Medulla oblongata (tissue), 1 donor: ENCODE data around the gene SLC12A6.
A peak's percentile ranks its signal among the peaks of the same experiment; 100 is the strongest.
"Not testable (repeated sequence)": the region's sequence is repeated elsewhere in the genome, so short reads cannot be mapped to it uniquely, and the experiment has no call there.

Experiments
- DNase-seq: peaks from one replicate; pipeline ENCODE4 v3.0.0-alpha.2; 2015; ENCODE audit errors: extremely low spot score

SLC12A6 gene

GRCh38 chr15:34357653-34358052 lies 20.1 kb upstream of the SLC12A6 start:
- no peak for DNase-seq

GRCh38 chr15:34355241-34355640 lies 17.7 kb upstream of the SLC12A6 start:
- DNase-seq = no peak

GRCh38 chr15:34354286-34354685 lies 16.7 kb upstream of the SLC12A6 start:
- no peak for DNase-seq

GRCh38 chr15:34353627-34354026 lies 16.0 kb upstream of the SLC12A6 start:
- no peak for DNase-seq

GRCh38 chr15:34352996-34353395 lies 15.4 kb upstream of the SLC12A6 start:
- DNase-seq = not testable (repeated sequence)

- no peak for DNase-seq
Observed at GRCh38 chr15:34349769-34350168, 12.2 kb upstream of the SLC12A6 start.

- no peak for DNase-seq
Observed at GRCh38 chr15:34348735-34349300, 11.2 kb upstream of the SLC12A6 start.

DNA sequence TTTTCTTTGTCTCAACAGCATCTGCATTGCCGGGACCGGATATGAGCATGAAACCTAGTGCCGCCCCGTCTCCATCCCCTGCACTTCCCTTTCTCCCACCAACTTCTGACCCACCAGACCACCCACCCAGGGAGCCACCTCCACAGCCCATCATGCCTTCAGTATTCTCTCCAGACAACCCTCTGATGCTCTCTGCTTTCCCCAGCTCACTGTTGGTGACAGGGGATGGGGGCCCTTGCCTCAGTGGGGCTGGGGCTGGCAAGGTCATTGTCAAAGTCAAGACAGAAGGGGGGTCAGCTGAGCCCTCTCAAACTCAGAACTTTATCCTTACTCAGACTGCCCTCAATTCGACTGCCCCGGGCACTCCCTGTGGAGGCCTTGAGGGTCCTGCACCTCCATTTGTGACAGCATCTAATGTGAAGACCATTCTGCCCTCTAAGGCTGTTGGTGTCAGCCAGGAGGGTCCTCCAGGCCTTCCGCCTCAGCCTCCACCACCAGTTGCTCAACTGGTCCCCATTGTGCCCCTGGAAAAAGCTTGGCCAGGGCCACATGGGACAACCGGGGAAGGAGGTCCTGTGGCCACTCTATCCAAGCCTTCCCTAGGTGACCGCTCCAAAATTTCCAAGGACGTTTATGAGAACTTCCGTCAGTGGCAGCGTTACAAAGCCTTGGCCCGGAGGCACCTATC lies 10.5 kb upstream of the SLC12A6 start:
- no peak for DNase-seq

- DNase-seq = peak; percentile 96
Observed at GRCh38 chr15:34342737-34343575, 5.4 kb upstream of the SLC12A6 start, which contains the start of the genes NOP10 and NUTM1. Gene NOP10, minus strand, starts transcription at chr15:34343136. Its CDS starts 63 bp downstream, at chr15:34343073. Gene NUTM1, plus strand, starts transcription at chr15:34343315. Its CDS starts 382 bp downstream, at chr15:34343697.

GRCh38 chr15:34342213-34342736 lies 4.7 kb upstream of the SLC12A6 start:
- not testable (repeated sequence) for DNase-seq

DNA sequence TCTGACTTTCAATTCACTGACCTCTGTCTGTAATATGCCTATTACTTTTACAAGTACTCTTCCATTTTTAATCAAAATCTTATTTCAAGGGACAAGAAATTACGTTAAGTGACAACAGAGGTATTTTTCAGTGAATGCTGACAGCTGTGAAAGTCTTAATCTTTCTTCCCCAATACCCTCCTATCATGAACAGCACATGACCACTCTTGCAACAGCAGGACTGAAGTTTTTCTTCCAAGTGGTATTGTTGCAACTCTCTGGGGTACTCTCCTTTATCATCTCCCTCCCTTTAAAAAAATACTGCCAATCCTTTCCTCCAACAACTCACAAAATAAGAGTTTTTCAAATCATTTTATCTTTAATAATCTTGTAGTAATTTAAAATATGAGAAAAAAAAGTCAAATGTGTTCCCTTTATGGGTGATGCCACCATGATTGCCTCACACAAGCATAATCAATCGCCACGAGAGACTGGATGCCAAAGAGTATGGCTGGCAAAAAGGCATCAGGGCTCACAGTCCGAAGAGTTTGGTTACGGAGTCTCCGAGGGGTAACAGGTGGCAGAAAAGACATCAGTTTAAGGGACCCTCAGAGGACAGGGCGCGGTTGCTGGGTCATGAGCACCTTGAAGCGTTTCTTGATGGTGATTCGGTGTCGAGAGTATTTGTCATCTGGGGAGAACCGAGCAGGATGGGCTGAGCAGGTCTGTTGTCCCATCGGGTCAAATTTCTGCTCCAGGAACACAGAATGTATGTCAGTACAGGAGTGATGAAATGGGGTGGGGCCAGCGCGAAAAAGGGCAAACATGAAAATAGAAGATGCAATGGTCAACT lies 4.0 kb upstream of the SLC12A6 start:
- DNase-seq = no peak

DNA sequence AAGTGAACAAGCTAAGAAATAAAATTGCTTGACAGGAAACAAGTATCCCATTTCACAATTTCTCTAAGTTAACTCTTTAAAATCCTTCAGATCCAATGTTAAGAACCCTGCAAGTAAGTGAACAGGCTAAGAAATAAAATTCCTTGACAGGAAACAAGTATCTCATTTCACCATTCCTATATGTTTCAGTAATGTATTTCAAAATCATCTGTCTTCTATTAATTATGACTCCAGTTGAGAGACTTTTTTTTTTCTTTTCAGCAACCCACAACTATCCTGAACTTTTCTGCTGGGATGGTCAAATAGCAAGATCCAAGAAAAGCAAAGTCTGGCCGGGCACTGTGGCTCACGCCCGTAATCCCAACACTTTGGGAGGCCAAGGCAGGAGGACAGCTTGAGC lies 2.4 kb upstream of the SLC12A6 start:
- DNase-seq = no peak

DNA sequence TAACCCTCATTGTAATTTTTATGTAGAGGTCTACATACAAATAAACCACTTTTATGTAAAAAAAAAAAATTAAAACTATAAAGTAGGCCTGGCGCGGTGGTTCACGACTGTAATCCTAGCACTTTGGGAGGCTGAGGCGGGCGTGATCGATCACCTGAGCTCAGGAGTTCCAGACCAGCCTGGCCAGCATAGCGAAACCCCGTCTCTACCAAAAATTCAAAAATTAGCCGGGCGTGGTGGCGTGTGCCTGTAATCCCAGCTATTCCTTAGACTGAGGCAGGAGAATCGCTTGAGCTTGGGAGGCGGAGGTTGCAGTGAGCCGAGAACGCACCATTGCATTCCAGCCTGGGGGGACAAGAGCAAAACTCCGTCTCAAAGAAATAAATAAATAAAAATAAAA lies 766 bp upstream of the SLC12A6 start:
- DNase-seq = no peak

GRCh38 chr15:34336991-34337556 lies 507 bp downstream of the SLC12A6 start:
- DNase-seq = peak; percentile 20

GRCh38 chr15:34336231-34336990 lies 1.2 kb downstream of the SLC12A6 start:
- DNase-seq = peak; percentile 16

- peak; percentile 60 for DNase-seq
Observed at GRCh38 chr15:34335176-34336032, 2.2 kb downstream of the SLC12A6 start.

- no peak for DNase-seq
Observed at GRCh38 chr15:34334672-34335071, 2.9 kb downstream of the SLC12A6 start.

DNA sequence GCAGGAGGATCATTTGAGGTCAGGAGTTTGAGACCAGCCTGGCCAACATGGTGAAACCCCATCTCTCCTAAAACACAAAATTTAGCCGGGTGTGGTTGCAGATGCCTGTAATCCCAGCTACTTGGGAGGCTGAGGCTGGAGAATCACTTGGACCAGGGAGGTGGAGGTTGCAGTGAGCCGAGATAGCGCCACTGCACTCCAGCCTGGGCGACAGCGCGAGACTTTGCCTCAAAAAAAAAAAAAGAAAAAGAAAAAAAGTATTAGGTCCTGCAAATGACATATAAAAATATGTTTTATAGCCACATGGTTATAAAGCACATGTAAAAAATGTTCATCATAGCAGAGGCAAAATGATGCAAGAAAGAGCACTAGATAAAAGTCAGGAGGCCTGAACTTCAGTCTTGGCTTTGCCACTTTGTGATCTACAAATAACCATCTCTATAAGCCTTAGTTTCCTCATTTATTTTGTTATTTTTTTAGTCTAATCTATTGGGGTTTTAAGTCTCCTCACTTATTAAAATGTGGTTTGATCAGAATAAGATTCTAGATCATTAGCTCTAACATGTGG lies 4.9 kb downstream of the SLC12A6 start:
- no peak for DNase-seq

- no peak for DNase-seq
Observed at GRCh38 chr15:34331809-34332208, 5.8 kb downstream of the SLC12A6 start.
